NCI-H2227 (cell line): Measurements from ENCODE around the gene AURKAIP1.
"Not testable (repeated sequence)": the region's sequence is repeated elsewhere in the genome, so short reads cannot be mapped to it uniquely, and the experiment has no call there.

Experiments used
- DNase-seq: peaks from one replicate; lab custom pipeline; 2025; ENCODE audit not compliant: unreplicated experiment; lab: John Stamatoyannopoulos, UW

Gene AURKAIP1

GRCh38 chr1:1374929-1375662 lies at the start of gene AURKAIP1:
Gene AURKAIP1 (minus strand): TSS chr1:1375207. CDS start chr1:1374756, 451 bp downstream.
- DNase-seq, result peak; percentile 100

- DNase-seq, result no peak
These were observed 49.7 kb upstream of the AURKAIP1 start for GRCh38 chr1:1424707-1425106.

GRCh38 chr1:1423245-1423597 lies 48.2 kb upstream of the AURKAIP1 start:
- DNase-seq, result no peak

GRCh38 chr1:1422465-1423244 lies 47.6 kb upstream of the AURKAIP1 start:
- no peak for DNase-seq

- DNase-seq, result no peak
These were observed 47.0 kb upstream of the AURKAIP1 start for GRCh38 chr1:1421907-1422464.

GRCh38 chr1:1421147-1421906 lies 46.3 kb upstream of the AURKAIP1 start, which contains the start of gene ANKRD65:
Gene ANKRD65 (minus strand): TSS chr1:1421276. CDS start chr1:1421005, 271 bp downstream.
- no peak for DNase-seq

- no peak for DNase-seq
These were observed 45.7 kb upstream of the AURKAIP1 start for GRCh38 chr1:1420654-1421141.

GRCh38 chr1:1419813-1420653 lies 45.0 kb upstream of the AURKAIP1 start:
- no peak for DNase-seq

- DNase-seq, result no peak
These were observed 44.4 kb upstream of the AURKAIP1 start for GRCh38 chr1:1419363-1419812.

GRCh38 chr1:1418464-1419362 lies 43.7 kb upstream of the AURKAIP1 start:
- DNase-seq, result no peak

GRCh38 chr1:1417825-1418463 lies 42.9 kb upstream of the AURKAIP1 start:
- not testable (repeated sequence) for DNase-seq

GRCh38 chr1:1417396-1417795 lies 42.4 kb upstream of the AURKAIP1 start:
- DNase-seq, result not testable (repeated sequence)

GRCh38 chr1:1415751-1416150 lies 40.7 kb upstream of the AURKAIP1 start:
- DNase-seq, result no peak

- not testable (repeated sequence) for DNase-seq
These were observed 37.4 kb upstream of the AURKAIP1 start for GRCh38 chr1:1412311-1412902.

GRCh38 chr1:1411626-1412025 lies 36.6 kb upstream of the AURKAIP1 start:
- DNase-seq, result no peak

GRCh38 chr1:1410238-1410637 lies 35.2 kb upstream of the AURKAIP1 start:
- DNase-seq, result not testable (repeated sequence)

- DNase-seq, result peak; percentile 56
These were observed 32.8 kb upstream of the AURKAIP1 start for GRCh38 chr1:1407636-1408318.
